Hepatocyte (in vitro differentiated cells): Measurements from ENCODE around the gene SSH3. TPM values are rescaled to one million over a fixed set of nuclear protein-coding genes. Genes with fewer than 3 reads are reported as not detected.

Source experiments
- DNase-seq: peaks from one replicate; pipeline ENCODE4 v3.0.0-alpha.2; 2016; ENCODE audit warnings: low spot score
- H2AFZ ChIP-seq: fragments of 200-600 bp; sonication (generic); 2 replicates; pipeline ENCODE4 v1.6.0; 2016; ENCODE audit warnings: antibody characterized with exemption, mild to moderate bottlenecking
- H3K27ac ChIP-seq: fragments of 200-600 bp; sonication (generic); 2 replicates; pipeline ENCODE4 v1.5.1; 2016; ENCODE audit warnings: mild to moderate bottlenecking
- H3K27me3 ChIP-seq: fragments of 200-600 bp; sonication (generic); 2 replicates; pipeline ENCODE4 v1.6.1; 2016
- H3K36me3 ChIP-seq: fragments of 200-600 bp; sonication (generic); replicated peaks from 2 replicates; pipeline ENCODE4 v1.5.1; 2016; ENCODE audit warnings: low read depth; ENCODE audit not compliant: insufficient read depth
- H3K4me1 ChIP-seq: fragments of 200-600 bp; sonication (generic); 2 replicates; pipeline ENCODE4 v1.5.1; 2016; ENCODE audit warnings: mild to moderate bottlenecking, moderate library complexity; ENCODE audit not compliant: insufficient read depth
- H3K4me2 ChIP-seq: fragments of 200-600 bp; sonication (generic); 2 replicates; pipeline ENCODE4 v1.6.0; 2016
- H3K4me3 ChIP-seq: fragments of 200-600 bp; sonication (generic); 2 replicates; pipeline ENCODE4 v1.5.1; 2016; ENCODE audit warnings: mild to moderate bottlenecking
- H3K79me2 ChIP-seq: fragments of 200-600 bp; sonication (generic); 2 replicates; pipeline ENCODE4 v1.6.0; 2017; ENCODE audit warnings: mild to moderate bottlenecking
- H3K9me2 ChIP-seq: fragments of 200-600 bp; sonication (generic); replicated peaks from 2 replicates; pipeline ENCODE4 v1.6.0; 2017; ENCODE audit warnings: mild to moderate bottlenecking; ENCODE audit not compliant: insufficient read depth
- H3K9me3 ChIP-seq: fragments of 200-600 bp; sonication (generic); 2 replicates; pipeline ENCODE4 v1.5.1; 2016; ENCODE audit warnings: low read depth, mild to moderate bottlenecking
- H4K20me1 ChIP-seq: fragments of 200-600 bp; sonication (generic); 2 replicates; pipeline ENCODE4 v1.6.0; 2016; ENCODE audit warnings: mild to moderate bottlenecking; ENCODE audit not compliant: insufficient read depth, poor library complexity, severe bottlenecking
- CTCF ChIP-seq: fragments of 200-600 bp; sonication (generic); IDR thresholded peaks from 2 replicates; pipeline ENCODE4 v1.5.1; 2016; ENCODE audit warnings: antibody characterized with exemption, mild to moderate bottlenecking; ENCODE audit not compliant: poor library complexity
- EZH2 ChIP-seq: fragments of 200-600 bp; sonication (generic); IDR thresholded peaks from 2 replicates; pipeline ENCODE4 v1.6.1; 2016; ENCODE audit warnings: antibody characterized with exemption, mild to moderate bottlenecking, borderline replicate concordance
- EZH2phosphoT487 ChIP-seq: fragments of 200-600 bp; sonication (generic); IDR thresholded peaks from one replicate; pipeline ENCODE4 v1.6.1; 2018; ENCODE audit warnings: antibody characterized with exemption, mild to moderate bottlenecking, low read depth, moderate library complexity; ENCODE audit not compliant: unreplicated experiment, severe bottlenecking
- WGBS: methylation state at CpG from one replicate; pipeline ENCODE4 v1.1.6; 2016; ENCODE audit warnings: low lambda C conversion rate; ENCODE audit errors: missing lambda C conversion rate; 5-methylcytosine and 5-hydroxymethylcytosine counted together
- polyA plus RNA-seq: library from polyadenylated mRNA; unstranded; fragments of >200 nt; fragmentation: Nextera tagmentation; extraction: Ambion mirVana; gene quantifications from 2 replicates; pipeline ENCODE4 v1.2.1, GENCODE V29; 2016
- total RNA-seq: library from RNA; depleted of rRNA; stranded (reverse); fragments of >200 nt; gene quantifications from 2 replicates; pipeline ENCODE4 v1.2.3, GENCODE V29; 2014

Gene SSH3
- total and polyA plus RNA-seq, 2 experiments from 2014 or later = 29.7 to 49.5 TPM

- H3K4me1 ChIP-seq = no peaks in the 10 kb centered on the region
- H3K4me3 ChIP-seq = no peak overlapping the region
- 94% methylated on average over 16 of the region's 19 CpGs for WGBS
- no peak overlapping the region for H3K4me2 ChIP-seq
- no peak overlapping the region for H2AFZ ChIP-seq
- H3K36me3 ChIP-seq = no peaks in the 10 kb centered on the region
- no peaks in the 10 kb centered on the region for H3K9me3 ChIP-seq
- H3K9me2 ChIP-seq = no peaks in the 10 kb centered on the region
- no peaks in the 10 kb centered on the region for H3K27me3 ChIP-seq
- no peak overlapping the region for H3K27ac ChIP-seq
- TF ChIP-seq EZH2phosphoT487 (no peak), EZH2 (no peak), CTCF (no peak)
- H3K79me2 ChIP-seq = no peaks in the 10 kb centered on the region
- DNase-seq = no peak
- H4K20me1 ChIP-seq = no peaks in the 10 kb centered on the region
These were observed 7.1 kb downstream of the SSH3 start for GRCh38 chr11:67310246-67311050.

GRCh38 chr11:67311051-67311555, 7.8 kb downstream of the SSH3 start:
- H4K20me1 ChIP-seq = no peaks in the 10 kb centered on the region

GRCh38 chr11:67311556-67312082, 8.3 kb downstream of the SSH3 start:
- Histone ChIP-seq H3K79me2 (no peaks in the 10 kb centered on the region), H2AFZ (no peak overlapping the region), H3K4me1 (peaks cover 3% of the 10 kb centered on the region), H3K9me3 (no peaks in the 10 kb centered on the region), H3K4me3 (no peak overlapping the region), H3K27me3 (no peaks in the 10 kb centered on the region), H3K36me3 (no peaks in the 10 kb centered on the region), H3K9me2 (no peaks in the 10 kb centered on the region), H3K4me2 (no peak overlapping the region), H4K20me1 (no peaks in the 10 kb centered on the region), H3K27ac (peak overlapping the region; percentile 76)
- DNase-seq = no peak
- TF ChIP-seq EZH2phosphoT487 (no peak), EZH2 (no peak), CTCF (no peak)
- 86% methylated on average over 12 of the region's 15 CpGs for WGBS

More at GRCh38 chr11:67311051-67311555, 7.8 kb downstream of the SSH3 start:
- no peak overlapping the region for H3K27ac ChIP-seq
- no peak for DNase-seq
- no peak overlapping the region for H3K4me2 ChIP-seq
- H2AFZ ChIP-seq = no peak overlapping the region
- no peak for TF ChIP-seq CTCF
- TF ChIP-seq EZH2 = no peak
- no peak for TF ChIP-seq EZH2phosphoT487
- no peaks in the 10 kb centered on the region for H3K4me1 ChIP-seq
- no peaks in the 10 kb centered on the region for H3K9me2 ChIP-seq
- no peaks in the 10 kb centered on the region for H3K79me2 ChIP-seq
- H3K4me3 ChIP-seq = no peak overlapping the region
- no peaks in the 10 kb centered on the region for H3K9me3 ChIP-seq
- no peaks in the 10 kb centered on the region for H3K36me3 ChIP-seq
- 90% methylated on average over 18 of the region's 18 CpGs for WGBS
- H3K27me3 ChIP-seq = no peaks in the 10 kb centered on the region
